ENCODE results near the gene LRRC75B. TPM values are rescaled to one million over a fixed set of nuclear protein-coding genes. Genes with fewer than 3 reads are reported as not detected.

LRRC75B gene
- total and polyA plus RNA-seq, 2 of the 13 experiments (the other 11 are each of a cell fraction or from before 2014, with no cell fraction given), result 11.8 to 34.8 TPM

DNA sequence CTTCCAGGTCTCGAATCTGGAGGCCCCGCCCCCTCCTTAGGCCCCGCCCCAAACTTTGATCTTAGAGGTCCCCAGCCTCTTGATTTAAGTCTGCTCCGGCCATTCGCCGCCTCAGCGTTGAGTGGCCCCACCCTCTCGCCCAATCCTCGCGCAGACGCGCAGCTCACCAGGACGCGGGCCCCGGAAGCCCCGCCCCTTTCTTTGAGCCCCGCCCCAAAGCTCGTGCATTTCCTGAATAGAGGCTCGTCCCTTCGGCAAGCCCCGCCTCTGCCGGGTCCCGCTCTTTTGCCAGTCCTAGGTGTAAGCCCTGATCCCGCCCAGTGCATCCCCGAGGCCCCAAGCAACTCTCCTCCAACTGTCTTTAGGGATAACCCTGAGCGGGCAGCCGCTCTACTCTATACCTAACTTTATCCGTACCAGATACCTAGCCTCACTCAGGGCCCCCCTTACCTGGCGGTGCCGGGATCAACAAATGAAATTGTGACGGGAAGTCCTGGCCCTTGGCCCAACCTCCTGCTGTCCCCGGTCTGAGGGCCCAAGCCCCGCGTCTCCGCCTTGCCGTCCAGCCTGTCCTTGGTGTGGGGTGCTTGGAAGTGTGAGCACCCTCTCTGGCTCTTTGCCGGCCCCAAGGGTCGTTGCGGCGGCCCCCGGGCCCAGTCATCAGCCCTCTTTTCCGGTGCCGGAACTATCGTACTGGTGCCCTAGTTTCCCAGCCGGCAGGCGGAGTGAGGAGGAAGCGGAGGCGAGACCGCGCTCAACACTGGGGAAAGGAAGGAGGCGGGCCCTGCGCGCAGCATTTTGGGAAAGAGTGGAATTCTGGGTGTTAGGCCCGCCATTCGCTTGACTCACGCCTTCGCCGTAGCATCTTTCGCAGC lies 37.5 kb downstream of the LRRC75B start, which contains the start of gene SNRPD3 (continued):
- TF ChIP-seq, protein P1, sequence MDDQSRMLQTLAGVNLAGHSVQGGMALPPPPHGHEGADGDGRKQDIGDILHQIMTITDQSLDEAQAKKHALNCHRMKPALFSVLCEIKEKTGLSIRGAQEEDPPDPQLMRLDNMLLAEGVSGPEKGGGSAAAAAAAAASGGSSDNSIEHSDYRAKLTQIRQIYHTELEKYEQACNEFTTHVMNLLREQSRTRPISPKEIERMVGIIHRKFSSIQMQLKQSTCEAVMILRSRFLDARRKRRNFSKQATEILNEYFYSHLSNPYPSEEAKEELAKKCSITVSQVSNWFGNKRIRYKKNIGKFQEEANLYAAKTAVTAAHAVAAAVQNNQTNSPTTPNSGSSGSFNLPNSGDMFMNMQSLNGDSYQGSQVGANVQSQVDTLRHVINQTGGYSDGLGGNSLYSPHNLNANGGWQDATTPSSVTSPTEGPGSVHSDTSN (CRISPR knock-in tag; IDR thresholded peaks at IDR 0.05; ENCODE audit: borderline replicate concordance), result no peak
- peak; percentile 86 for TF ChIP-seq SALL1 (CRISPR knock-in tag; IDR thresholded peaks at IDR 0.05)
- TF ChIP-seq SOX13 (IDR thresholded peaks at IDR 0.05), result no peak
- TF ChIP-seq SOX13 (CRISPR knock-in tag; conservative IDR thresholded peaks at IDR 0.05 in 1 of 2, IDR thresholded peaks at IDR 0.05 in 1 of 2), result no peak
- TF ChIP-seq ZNF768 (CRISPR knock-in tag; IDR thresholded peaks at IDR 0.05), result peak; percentile 88
- TF ChIP-seq FOXC1 (CRISPR knock-in tag; IDR thresholded peaks at IDR 0.05; ENCODE audit: borderline replicate concordance), result peak; percentile 80
- TF ChIP-seq TAF1 (CRISPR knock-in tag; IDR thresholded peaks at IDR 0.05), result peak; percentile 95
- TF ChIP-seq ZNF773 (CRISPR knock-in tag; IDR thresholded peaks at IDR 0.05; ENCODE audit: borderline replicate concordance), result no peak
- TF ChIP-seq KLF11 (CRISPR knock-in tag; IDR thresholded peaks at IDR 0.05), result peak; percentile 68; the same call in 1 of the 2 replicates
- no peak for TF ChIP-seq ZFP62 (CRISPR knock-in tag; IDR thresholded peaks at IDR 0.05)
- TF ChIP-seq ZNF891 (CRISPR knock-in tag; IDR thresholded peaks at IDR 0.05), result peak; percentile 89
- TF ChIP-seq, protein P2, sequence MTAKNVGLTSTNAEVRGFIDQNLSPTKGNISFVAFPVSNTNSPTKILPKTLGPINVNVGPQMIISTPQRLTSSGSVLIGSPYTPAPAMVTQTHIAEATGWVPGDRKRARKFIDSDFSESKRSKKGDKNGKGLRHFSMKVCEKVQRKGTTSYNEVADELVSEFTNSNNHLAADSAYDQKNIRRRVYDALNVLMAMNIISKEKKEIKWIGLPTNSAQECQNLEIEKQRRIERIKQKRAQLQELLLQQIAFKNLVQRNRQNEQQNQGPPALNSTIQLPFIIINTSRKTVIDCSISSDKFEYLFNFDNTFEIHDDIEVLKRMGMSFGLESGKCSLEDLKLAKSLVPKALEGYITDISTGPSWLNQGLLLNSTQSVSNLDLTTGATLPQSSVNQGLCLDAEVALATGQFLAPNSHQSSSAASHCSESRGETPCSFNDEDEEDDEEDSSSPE (CRISPR knock-in tag; IDR thresholded peaks at IDR 0.05), result no peak; the same call in none of the 2 replicates
- no peak; the same call in 1 of the 2 replicates for TF ChIP-seq ZNF460 (CRISPR knock-in tag; IDR thresholded peaks at IDR 0.05; ENCODE audit: borderline replicate concordance)
- no peak for TF ChIP-seq CHCHD3 (CRISPR knock-in tag; IDR thresholded peaks at IDR 0.05)
- no peak for TF ChIP-seq REL (CRISPR knock-in tag; conservative IDR thresholded peaks at IDR 0.05)
- no peak; the same call in 1 of the 2 replicates for TF ChIP-seq ZNF20 (CRISPR knock-in tag; IDR thresholded peaks at IDR 0.05)
- TF ChIP-seq, protein P3, sequence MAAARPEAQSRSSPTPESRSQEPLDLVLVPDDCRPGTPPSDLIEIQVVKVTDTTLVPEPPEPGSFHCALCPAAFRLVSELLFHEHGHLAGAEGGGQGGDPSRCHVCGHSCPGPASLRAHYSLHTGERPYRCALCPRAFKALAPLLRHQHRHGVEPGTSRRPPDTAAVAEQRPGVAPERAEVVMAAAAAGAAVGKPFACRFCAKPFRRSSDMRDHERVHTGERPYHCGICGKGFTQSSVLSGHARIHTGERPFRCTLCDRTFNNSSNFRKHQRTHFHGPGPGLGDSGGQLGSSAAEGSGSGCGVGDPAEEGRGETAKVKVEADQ (CRISPR knock-in tag; IDR thresholded peaks at IDR 0.05; ENCODE audit: borderline replicate concordance), result peak; percentile 83; the same call in 1 of the 2 replicates
- TF ChIP-seq ZNF644 (CRISPR knock-in tag; IDR thresholded peaks at IDR 0.05; ENCODE audit: low read depth), result no peak
- TF ChIP-seq, protein P4, sequence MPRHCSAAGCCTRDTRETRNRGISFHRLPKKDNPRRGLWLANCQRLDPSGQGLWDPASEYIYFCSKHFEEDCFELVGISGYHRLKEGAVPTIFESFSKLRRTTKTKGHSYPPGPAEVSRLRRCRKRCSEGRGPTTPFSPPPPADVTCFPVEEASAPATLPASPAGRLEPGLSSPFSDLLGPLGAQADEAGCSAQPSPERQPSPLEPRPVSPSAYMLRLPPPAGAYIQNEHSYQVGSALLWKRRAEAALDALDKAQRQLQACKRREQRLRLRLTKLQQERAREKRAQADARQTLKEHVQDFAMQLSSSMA (CRISPR knock-in tag; IDR thresholded peaks at IDR 0.05), result 0 out of 2 replicates have a peak, but pooled peaks have one; percentile 39
- no peak for TF ChIP-seq FOXP1 (IDR thresholded peaks at IDR 0.05)
- TF ChIP-seq FOXP1 (CRISPR knock-in tag; IDR thresholded peaks at IDR 0.05), result peak; percentile 34; the same call in 1 of the 2 replicates
- peak; percentile 71 for TF ChIP-seq ZSCAN25 (CRISPR knock-in tag; IDR thresholded peaks at IDR 0.05)
- TF ChIP-seq, protein P5, sequence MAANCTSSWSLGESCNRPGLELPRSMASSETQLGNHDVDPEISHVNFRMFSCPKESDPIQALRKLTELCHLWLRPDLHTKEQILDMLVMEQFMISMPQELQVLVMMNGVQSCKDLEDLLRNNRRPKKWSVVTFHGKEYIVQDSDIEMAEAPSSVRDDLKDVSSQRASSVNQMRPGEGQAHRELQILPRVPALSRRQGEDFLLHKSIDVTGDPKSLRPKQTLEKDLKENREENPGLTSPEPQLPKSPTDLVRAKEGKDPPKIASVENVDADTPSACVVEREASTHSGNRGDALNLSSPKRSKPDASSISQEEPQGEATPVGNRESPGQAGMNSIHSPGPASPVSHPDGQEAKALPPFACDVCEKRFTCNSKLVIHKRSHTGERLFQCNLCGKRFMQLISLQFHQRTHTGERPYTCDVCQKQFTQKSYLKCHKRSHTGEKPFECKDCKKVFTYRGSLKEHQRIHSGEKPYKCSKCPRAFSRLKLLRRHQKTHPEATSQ (CRISPR knock-in tag; IDR thresholded peaks at IDR 0.05; ENCODE audit: borderline replicate concordance), result peak; percentile 81; the same call in 1 of the 2 replicates
- TF ChIP-seq ZNF777 (CRISPR knock-in tag; IDR thresholded peaks at IDR 0.05), result peak; percentile 49; the same call in 1 of the 2 replicates

All from HepG2 (cell line).